D721Med (cell line): Measurements from ENCODE around the gene GPR160.

ENCODE experiments used
- DNase-seq: peaks from one replicate; pipeline ENCODE4 v3.0.0; 2011; ENCODE audit warnings: low spot score; ENCODE audit not compliant: insufficient read length
- FAIRE-seq: peaks from 2 replicates; lab custom pipeline; 2011; peaks lifted over from hg19 to GRCh38; lab: Jason Lieb, UNC
- TF ChIP-seq, protein P1 (sequence below): IDR thresholded peaks from 2 replicates; pipeline ENCODE4 v1.5.1; 2012; ENCODE audit warnings: mild to moderate bottlenecking, control low read depth; ENCODE audit not compliant: insufficient read depth; ENCODE audit errors: missing control alignments

GPR160 gene, protein sequence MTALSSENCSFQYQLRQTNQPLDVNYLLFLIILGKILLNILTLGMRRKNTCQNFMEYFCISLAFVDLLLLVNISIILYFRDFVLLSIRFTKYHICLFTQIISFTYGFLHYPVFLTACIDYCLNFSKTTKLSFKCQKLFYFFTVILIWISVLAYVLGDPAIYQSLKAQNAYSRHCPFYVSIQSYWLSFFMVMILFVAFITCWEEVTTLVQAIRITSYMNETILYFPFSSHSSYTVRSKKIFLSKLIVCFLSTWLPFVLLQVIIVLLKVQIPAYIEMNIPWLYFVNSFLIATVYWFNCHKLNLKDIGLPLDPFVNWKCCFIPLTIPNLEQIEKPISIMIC

GRCh38 chr3:170037463-170038433, at the start of gene GPR160:
GPR160 (plus strand) TSS chr3:170037995; CDS start chr3:170083973, 45,978 bp downstream.
- DNase-seq (peak; percentile 55), FAIRE-seq (no peak)
- TF ChIP-seq, protein P1, sequence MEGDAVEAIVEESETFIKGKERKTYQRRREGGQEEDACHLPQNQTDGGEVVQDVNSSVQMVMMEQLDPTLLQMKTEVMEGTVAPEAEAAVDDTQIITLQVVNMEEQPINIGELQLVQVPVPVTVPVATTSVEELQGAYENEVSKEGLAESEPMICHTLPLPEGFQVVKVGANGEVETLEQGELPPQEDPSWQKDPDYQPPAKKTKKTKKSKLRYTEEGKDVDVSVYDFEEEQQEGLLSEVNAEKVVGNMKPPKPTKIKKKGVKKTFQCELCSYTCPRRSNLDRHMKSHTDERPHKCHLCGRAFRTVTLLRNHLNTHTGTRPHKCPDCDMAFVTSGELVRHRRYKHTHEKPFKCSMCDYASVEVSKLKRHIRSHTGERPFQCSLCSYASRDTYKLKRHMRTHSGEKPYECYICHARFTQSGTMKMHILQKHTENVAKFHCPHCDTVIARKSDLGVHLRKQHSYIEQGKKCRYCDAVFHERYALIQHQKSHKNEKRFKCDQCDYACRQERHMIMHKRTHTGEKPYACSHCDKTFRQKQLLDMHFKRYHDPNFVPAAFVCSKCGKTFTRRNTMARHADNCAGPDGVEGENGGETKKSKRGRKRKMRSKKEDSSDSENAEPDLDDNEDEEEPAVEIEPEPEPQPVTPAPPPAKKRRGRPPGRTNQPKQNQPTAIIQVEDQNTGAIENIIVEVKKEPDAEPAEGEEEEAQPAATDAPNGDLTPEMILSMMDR = peak; percentile 61

GRCh38 chr3:169990431-169990830, 47.4 kb upstream of the GPR160 start:
- DNase-seq (no peak), FAIRE-seq (no peak)
- TF ChIP-seq, protein P1 = no peak

- DNase-seq (no peak), FAIRE-seq (peak; percentile 87)
These were observed 45.6 kb upstream of the GPR160 start for GRCh38 chr3:169992156-169992555.

DNA sequence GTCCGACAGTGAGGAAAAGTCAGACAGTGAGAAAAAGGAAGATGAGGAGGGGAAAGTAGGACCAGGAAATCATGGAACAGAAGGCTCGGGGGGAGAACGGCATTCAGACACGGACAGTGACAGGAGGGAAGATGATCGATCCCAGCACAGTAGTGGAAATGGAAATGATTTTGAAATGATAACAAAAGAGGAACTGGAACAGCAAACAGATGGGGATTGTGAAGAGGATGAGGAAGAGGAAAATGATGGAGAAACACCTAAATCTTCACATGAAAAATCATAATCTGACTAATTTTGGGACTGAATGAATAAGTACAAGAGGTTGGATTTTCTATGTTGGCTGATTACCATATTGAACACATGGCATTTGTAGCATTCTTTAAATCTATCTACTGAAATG, 45.0 kb upstream of the GPR160 start:
- FAIRE-seq = peak; percentile 70
- DNase-seq = no peak
- TF ChIP-seq, protein P1 = no peak

More at GRCh38 chr3:169992156-169992555, 45.6 kb upstream of the GPR160 start:
- TF ChIP-seq, protein P1 = no peak

GRCh38 chr3:169993761-169994160, 44.0 kb upstream of the GPR160 start:
- TF ChIP-seq, protein P1 = no peak
- FAIRE-seq = no peak
- DNase-seq = no peak

DNA sequence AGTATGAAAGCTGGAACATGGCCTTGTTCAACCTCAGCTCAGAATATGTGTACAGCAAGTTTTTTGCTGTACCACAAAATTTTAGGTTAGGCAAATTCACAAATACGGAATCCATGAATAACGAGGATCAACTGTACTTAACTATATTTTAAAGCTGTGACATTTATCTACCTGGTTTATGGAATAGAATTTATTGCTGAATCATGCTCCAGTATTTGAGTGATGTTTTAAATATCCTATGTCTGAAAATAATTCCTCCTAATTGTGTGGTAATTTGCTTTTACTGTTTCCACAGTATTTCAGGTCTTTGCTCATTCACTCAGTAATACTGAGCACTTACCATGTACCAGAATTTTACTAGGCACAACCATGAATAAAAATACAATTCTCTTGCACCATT, 41.7 kb upstream of the GPR160 start:
- TF ChIP-seq, protein P1 = no peak
- FAIRE-seq (peak; percentile 35), DNase-seq (no peak)
